C1 segment of cervical spinal cord (tissue), 14 donors: ENCODE measurements around the gene TEX261.
A peak's percentile ranks its signal among the peaks of the same experiment; 100 is the strongest.
"Not testable (repeated sequence)": the region's sequence is repeated elsewhere in the genome, so short reads cannot be mapped to it uniquely, and the experiment has no call there.

Experiments
- DNase-seq, 14 donors: peaks; one replicate each; lab custom pipeline; 2025; lab: John Stamatoyannopoulos, UW

TEX261 gene

GRCh38 chr2:71000780-71001591, 6.3 kb upstream of the TEX261 start:
- DNase-seq = peak in 9 of 14 donors; percentile 12 to 58 (median 40)

- not testable (repeated sequence) for DNase-seq
Observed at GRCh38 chr2:70999931-71000330, 5.3 kb upstream of the TEX261 start.

- DNase-seq = no peak
Observed at GRCh38 chr2:70999362-70999761, 4.7 kb upstream of the TEX261 start.

- DNase-seq = not testable (repeated sequence)
Observed at GRCh38 chr2:70998885-70999284, 4.2 kb upstream of the TEX261 start.

- DNase-seq = peak in 2 of 14 donors; percentile 21 to 71
Observed at GRCh38 chr2:70995426-70995729, 705 bp upstream of the TEX261 start.

- DNase-seq = peak in 2 of 14 donors; percentile 37 to 42
Observed at GRCh38 chr2:70994009-70994698, 519 bp downstream of the TEX261 start.

GRCh38 chr2:70992945-70993853, 1.5 kb downstream of the TEX261 start:
- DNase-seq = no peak

GRCh38 chr2:70991742-70992141, 2.9 kb downstream of the TEX261 start:
- no peak for DNase-seq

- DNase-seq = no peak
Observed at GRCh38 chr2:70991142-70991541, 3.5 kb downstream of the TEX261 start.

GRCh38 chr2:70990216-70990615, 4.5 kb downstream of the TEX261 start:
- no peak for DNase-seq

GRCh38 chr2:70988726-70989648, 5.7 kb downstream of the TEX261 start:
- no peak for DNase-seq

GRCh38 chr2:70988151-70988550, 6.5 kb downstream of the TEX261 start:
- DNase-seq = no peak

GRCh38 chr2:70987386-70987785, 7.3 kb downstream of the TEX261 start:
- no peak for DNase-seq

GRCh38 chr2:70986499-70987189, 8.0 kb downstream of the TEX261 start:
- no peak for DNase-seq

- DNase-seq = no peak
Observed at GRCh38 chr2:70985956-70986355, 8.7 kb downstream of the TEX261 start.

GRCh38 chr2:70985283-70985688, 9.4 kb downstream of the TEX261 start:
- no peak for DNase-seq

GRCh38 chr2:70984576-70985282, 9.9 kb downstream of the TEX261 start:
- peak in 2 of 14 donors; percentile 12 to 32 for DNase-seq

- no peak for DNase-seq
Observed at GRCh38 chr2:70984228-70984575, 10.5 kb downstream of the TEX261 start.

GRCh38 chr2:70983506-70984227, 11.0 kb downstream of the TEX261 start:
- DNase-seq = no peak
